ENCODE measurements around the gene FRK.

Gene FRK

GRCh38 chr6:116070616-116071389, 10.1 kb upstream of the FRK start:
- Histone ChIP-seq H2BK12ac (ENCODE audit: low read length) (no peak overlapping the region), H3K27me3 (ENCODE audit: control insufficient read depth in 3 of 3, insufficient read depth in 3 of 3, low read depth in 1 of 3, low read length in 3 of 3) (peaks cover 0 to 4% (median 0%) of the 10 kb centered on the region in 3 experiments), H3K23ac (ENCODE audit: low read depth, low read length, poor library complexity) (no peak overlapping the region), H2BK15ac (ENCODE audit: low read length) (no peak overlapping the region), H3K14ac (ENCODE audit: low read length) (no peak overlapping the region), H2BK5ac (ENCODE audit: low read length) (no peak overlapping the region), H2BK120ac (ENCODE audit: low read depth, low read length) (no peak overlapping the region), H4K8ac (ENCODE audit: low read depth, low read length) (no peak overlapping the region), H3K79me1 (ENCODE audit: low read depth, low read length) (no peaks in the 10 kb centered on the region), H3K4me2 (ENCODE audit: insufficient read depth, low read length, poor library complexity, severe bottlenecking) (no peak overlapping the region), H3K9ac (ENCODE audit: low read depth, low read length, poor library complexity) (no peak overlapping the region), H2AK5ac (ENCODE audit: low read depth, low read length) (no peak overlapping the region), H3K4ac (ENCODE audit: low read length) (no peak overlapping the region), H3K4me3 (ENCODE audit: low read length in 2 of 2) (no peak overlapping the region), H2AFZ (ENCODE audit: low read length) (no peak overlapping the region), H3K4me1 (ENCODE audit: control insufficient read depth in 2 of 2, insufficient read depth in 1 of 2, low read depth in 1 of 2, low read length in 2 of 2) (no peaks in the 10 kb centered on the region), H3K18ac (ENCODE audit: low read length) (no peak overlapping the region), H3K27ac (replicated peaks; ENCODE audit: low read length) (no peak overlapping the region), H3K36me3 (replicated peaks in 1 of 2; ENCODE audit: control insufficient read depth in 2 of 2, insufficient read depth in 2 of 2, low read length in 2 of 2) (no peaks in the 10 kb centered on the region), H3K9me3 (replicated peaks in 1 of 2; ENCODE audit: control insufficient read depth in 2 of 2, insufficient read depth in 1 of 2, low read depth in 1 of 2, low read length in 2 of 2) (no peaks in the 10 kb centered on the region), H4K91ac (ENCODE audit: low read depth, low read length, poor library complexity) (no peak overlapping the region)
- no peak for DNase-seq (ENCODE audit: low spot score)
- WGBS, 2 donors (ENCODE audit: extremely low coverage in 2 of 2, insufficient read length in 2 of 2, insufficient replicate concordance in 1 of 2) = no CpG with 5 or more reads among the region's 2 CpGs

GRCh38 chr6:116070101-116070500, 9.4 kb upstream of the FRK start:
- no CpG with 5 or more reads among the region's 1 CpG for WGBS, 2 donors (ENCODE audit: extremely low coverage in 2 of 2, insufficient read length in 2 of 2, insufficient replicate concordance in 1 of 2)
- H2BK12ac ChIP-seq (ENCODE audit: low read length) = no peak overlapping the region
- H3K9ac ChIP-seq (ENCODE audit: low read depth, low read length, poor library complexity) = no peak overlapping the region
- H3K4ac ChIP-seq (ENCODE audit: low read length) = no peak overlapping the region
- no peak overlapping the region for H3K27ac ChIP-seq (replicated peaks; ENCODE audit: low read length)
- H3K79me1 ChIP-seq (ENCODE audit: low read depth, low read length) = no peaks in the 10 kb centered on the region
- H2BK5ac ChIP-seq (ENCODE audit: low read length) = no peak overlapping the region
- peaks cover 0 to 4% (median 0%) of the 10 kb centered on the region in 3 experiments for H3K27me3 ChIP-seq (ENCODE audit: control insufficient read depth in 3 of 3, insufficient read depth in 3 of 3, low read depth in 1 of 3, low read length in 3 of 3)
- H4K8ac ChIP-seq (ENCODE audit: low read depth, low read length) = no peak overlapping the region
- DNase-seq (ENCODE audit: low spot score) = no peak
- H3K18ac ChIP-seq (ENCODE audit: low read length) = no peak overlapping the region
- H3K23ac ChIP-seq (ENCODE audit: low read depth, low read length, poor library complexity) = no peak overlapping the region
- no peaks in the 10 kb centered on the region for H3K9me3 ChIP-seq (replicated peaks in 1 of 2; ENCODE audit: control insufficient read depth in 2 of 2, insufficient read depth in 1 of 2, low read depth in 1 of 2, low read length in 2 of 2)
- no peak overlapping the region for H2AFZ ChIP-seq (ENCODE audit: low read length)
- H3K14ac ChIP-seq (ENCODE audit: low read length) = no peak overlapping the region
- no peak overlapping the region for H2BK120ac ChIP-seq (ENCODE audit: low read depth, low read length)
- H3K4me1 ChIP-seq (ENCODE audit: control insufficient read depth in 2 of 2, insufficient read depth in 1 of 2, low read depth in 1 of 2, low read length in 2 of 2) = no peaks in the 10 kb centered on the region
- H4K91ac ChIP-seq (ENCODE audit: low read depth, low read length, poor library complexity) = no peak overlapping the region
- no peak overlapping the region for H3K4me2 ChIP-seq (ENCODE audit: insufficient read depth, low read length, poor library complexity, severe bottlenecking)
- H2AK5ac ChIP-seq (ENCODE audit: low read depth, low read length) = no peak overlapping the region
- H3K36me3 ChIP-seq (replicated peaks in 1 of 2; ENCODE audit: control insufficient read depth in 2 of 2, insufficient read depth in 2 of 2, low read length in 2 of 2) = no peaks in the 10 kb centered on the region
- H2BK15ac ChIP-seq (ENCODE audit: low read length) = no peak overlapping the region
- no peak overlapping the region for H3K4me3 ChIP-seq (ENCODE audit: low read length in 2 of 2)

GRCh38 chr6:116066789-116067188, 6.1 kb upstream of the FRK start:
- H3K4me3 ChIP-seq (ENCODE audit: low read length in 2 of 2) = no peak overlapping the region
- no peak overlapping the region for H2BK15ac ChIP-seq (ENCODE audit: low read length)
- no peak overlapping the region for H3K4me2 ChIP-seq (ENCODE audit: insufficient read depth, low read length, poor library complexity, severe bottlenecking)
- no peaks in the 10 kb centered on the region for H3K79me1 ChIP-seq (ENCODE audit: low read depth, low read length)
- H2BK120ac ChIP-seq (ENCODE audit: low read depth, low read length) = no peak overlapping the region
- H3K4me1 ChIP-seq (ENCODE audit: control insufficient read depth in 2 of 2, insufficient read depth in 1 of 2, low read depth in 1 of 2, low read length in 2 of 2) = no peaks in the 10 kb centered on the region
- H3K18ac ChIP-seq (ENCODE audit: low read length) = no peak overlapping the region
- H3K36me3 ChIP-seq (replicated peaks in 1 of 2; ENCODE audit: control insufficient read depth in 2 of 2, insufficient read depth in 2 of 2, low read length in 2 of 2) = no peaks in the 10 kb centered on the region
- no peak overlapping the region for H3K27ac ChIP-seq (replicated peaks; ENCODE audit: low read length)
- no peak overlapping the region for H4K8ac ChIP-seq (ENCODE audit: low read depth, low read length)
- H3K27me3 ChIP-seq (ENCODE audit: control insufficient read depth in 3 of 3, insufficient read depth in 3 of 3, low read depth in 1 of 3, low read length in 3 of 3) = peaks cover 0 to 4% (median 0%) of the 10 kb centered on the region in 3 experiments
- DNase-seq (ENCODE audit: low spot score) = no peak
- H4K91ac ChIP-seq (ENCODE audit: low read depth, low read length, poor library complexity) = no peak overlapping the region
- H3K9ac ChIP-seq (ENCODE audit: low read depth, low read length, poor library complexity) = no peak overlapping the region
- H3K4ac ChIP-seq (ENCODE audit: low read length) = no peak overlapping the region
- no peak overlapping the region for H2AK5ac ChIP-seq (ENCODE audit: low read depth, low read length)
- no peaks in the 10 kb centered on the region for H3K9me3 ChIP-seq (replicated peaks in 1 of 2; ENCODE audit: control insufficient read depth in 2 of 2, insufficient read depth in 1 of 2, low read depth in 1 of 2, low read length in 2 of 2)
- H2BK12ac ChIP-seq (ENCODE audit: low read length) = no peak overlapping the region
- no peak overlapping the region for H2AFZ ChIP-seq (ENCODE audit: low read length)
- H3K23ac ChIP-seq (ENCODE audit: low read depth, low read length, poor library complexity) = no peak overlapping the region
- no peak overlapping the region for H2BK5ac ChIP-seq (ENCODE audit: low read length)
- no peak overlapping the region for H3K14ac ChIP-seq (ENCODE audit: low read length)
- WGBS, 2 donors (ENCODE audit: extremely low coverage in 2 of 2, insufficient read length in 2 of 2, insufficient replicate concordance in 1 of 2) = no CpG with 5 or more reads among the region's 2 CpGs

GRCh38 chr6:116064666-116065065, 4.0 kb upstream of the FRK start:
- H4K91ac ChIP-seq (ENCODE audit: low read depth, low read length, poor library complexity) = no peak overlapping the region
- H3K4me2 ChIP-seq (ENCODE audit: insufficient read depth, low read length, poor library complexity, severe bottlenecking) = no peak overlapping the region

More at GRCh38 chr6:116064666-116065065, 4.0 kb upstream of the FRK start:
- no peak overlapping the region for H3K23ac ChIP-seq (ENCODE audit: low read depth, low read length, poor library complexity)
- no peak overlapping the region for H3K18ac ChIP-seq (ENCODE audit: low read length)
- H3K4ac ChIP-seq (ENCODE audit: low read length) = no peak overlapping the region
- no peak overlapping the region for H3K14ac ChIP-seq (ENCODE audit: low read length)
- H2BK15ac ChIP-seq (ENCODE audit: low read length) = no peak overlapping the region
- H3K36me3 ChIP-seq (replicated peaks in 1 of 2; ENCODE audit: control insufficient read depth in 2 of 2, insufficient read depth in 2 of 2, low read length in 2 of 2) = no peaks in the 10 kb centered on the region
- no peak overlapping the region for H2AK5ac ChIP-seq (ENCODE audit: low read depth, low read length)
- peaks cover 0 to 2% of the 10 kb centered on the region in 2 donors for H3K4me1 ChIP-seq (ENCODE audit: control insufficient read depth in 2 of 2, insufficient read depth in 1 of 2, low read depth in 1 of 2, low read length in 2 of 2)
- no peak overlapping the region for H3K27ac ChIP-seq (replicated peaks; ENCODE audit: low read length)
- no peak for DNase-seq (ENCODE audit: low spot score)
- no peak overlapping the region for H2AFZ ChIP-seq (ENCODE audit: low read length)
- no peaks in the 10 kb centered on the region for H3K27me3 ChIP-seq (ENCODE audit: control insufficient read depth in 3 of 3, insufficient read depth in 3 of 3, low read depth in 1 of 3, low read length in 3 of 3)
- no peaks in the 10 kb centered on the region for H3K79me1 ChIP-seq (ENCODE audit: low read depth, low read length)
- no peak overlapping the region for H3K4me3 ChIP-seq (ENCODE audit: low read length in 2 of 2)
- no peak overlapping the region for H2BK5ac ChIP-seq (ENCODE audit: low read length)
- H3K9me3 ChIP-seq (replicated peaks in 1 of 2; ENCODE audit: control insufficient read depth in 2 of 2, insufficient read depth in 1 of 2, low read depth in 1 of 2, low read length in 2 of 2) = no peaks in the 10 kb centered on the region
- H3K9ac ChIP-seq (ENCODE audit: low read depth, low read length, poor library complexity) = no peak overlapping the region
- no peak overlapping the region for H2BK12ac ChIP-seq (ENCODE audit: low read length)
- H2BK120ac ChIP-seq (ENCODE audit: low read depth, low read length) = no peak overlapping the region
- no peak overlapping the region for H4K8ac ChIP-seq (ENCODE audit: low read depth, low read length)
